Measurements from ENCODE around the gene SMPD1. TPM values are rescaled to one million over a fixed set of nuclear protein-coding genes. Genes with fewer than 3 reads are reported as not detected.

The SMPD1 gene
- 10 to 100 TPM; 12.9 to 16.9 TPM for total RNA-seq

DNA sequence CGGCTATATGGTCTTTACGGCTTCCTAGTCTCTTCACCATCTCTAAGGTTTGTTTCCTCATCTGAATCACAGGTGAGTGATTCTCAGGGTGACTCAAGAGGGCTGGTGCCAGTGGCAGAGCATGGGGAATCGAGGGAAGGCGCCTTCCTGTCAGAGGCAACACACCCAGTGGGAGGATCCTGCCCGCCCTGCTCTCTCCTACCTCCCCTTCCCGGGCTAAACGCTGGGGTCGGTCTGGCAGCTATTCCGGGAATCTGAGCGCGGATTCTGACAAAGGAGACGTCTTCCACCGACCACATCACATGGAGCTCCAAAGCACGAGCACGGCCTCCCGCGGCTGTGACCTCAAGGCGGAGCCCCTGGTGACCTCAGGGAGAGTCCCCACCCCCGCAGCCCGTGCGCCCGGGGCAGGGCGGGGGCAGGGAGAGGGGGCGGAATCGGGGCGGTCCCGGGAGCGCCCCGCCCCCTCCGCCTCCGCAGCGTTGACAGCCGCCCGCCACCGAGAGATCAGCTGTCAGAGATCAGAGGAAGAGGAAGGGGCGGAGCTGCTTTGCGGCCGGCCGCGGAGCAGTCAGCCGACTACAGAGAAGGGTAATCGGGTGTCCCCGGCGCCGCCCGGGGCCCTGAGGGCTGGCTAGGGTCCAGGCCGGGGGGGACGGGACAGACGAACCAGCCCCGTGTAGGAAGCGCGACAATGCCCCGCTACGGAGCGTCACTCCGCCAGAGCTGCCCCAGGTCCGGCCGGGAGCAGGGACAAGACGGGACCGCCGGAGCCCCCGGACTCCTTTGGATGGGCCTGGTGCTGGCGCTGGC is at the start of gene SMPD1:
SMPD1 (plus strand) TSS at position 570 of the 813 bp plus-strand sequence; CDS start at position 695, 125 bp downstream.
- Mint-ChIP-seq H3K36me3 (peaks cover 6% of the 10 kb centered on the region), H3K4me3 (peak within 1 kb of the TSS; percentile 89), H3K27ac (peak within 1 kb of the TSS; percentile 98), H3K4me1 (peaks cover 54% of the 10 kb centered on the region), H3K9me3 (no peaks in the 10 kb centered on the region), H3K27me3 (no peaks in the 10 kb centered on the region)
- peak; percentile 94 for DNase-seq

DNA sequence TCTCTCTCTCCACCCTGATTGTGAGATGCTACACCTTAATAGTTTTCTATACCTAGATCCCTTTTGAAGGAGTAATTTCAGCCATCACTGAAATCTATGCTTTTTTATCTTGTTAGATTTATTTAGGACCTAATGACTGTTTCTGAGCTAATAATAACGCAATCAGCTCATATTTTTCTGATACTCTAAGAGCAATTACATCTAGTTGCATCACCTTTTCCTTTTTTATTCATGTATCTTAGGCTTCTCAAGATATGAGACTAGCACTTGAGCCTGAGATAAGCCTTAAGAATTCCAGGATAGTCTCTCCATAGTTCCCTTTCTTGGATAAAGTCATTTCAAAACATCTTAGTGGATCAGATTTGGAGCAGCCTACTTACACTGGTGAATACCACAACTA is 44.9 kb upstream of the SMPD1 start:
- no peak overlapping the region for H3K27ac Mint-ChIP-seq
- no peaks in the 10 kb centered on the region for H3K36me3 Mint-ChIP-seq
- H3K27me3 Mint-ChIP-seq, result peaks cover 3% of the 10 kb centered on the region
- H3K9me3 Mint-ChIP-seq, result no peaks in the 10 kb centered on the region
- H3K4me3 Mint-ChIP-seq, result no peak overlapping the region
- H3K4me1 Mint-ChIP-seq, result no peaks in the 10 kb centered on the region
- no peak for DNase-seq

GRCh38 chr11:6350043-6350442 is 40.2 kb upstream of the SMPD1 start:
- no peaks in the 10 kb centered on the region for H3K36me3 Mint-ChIP-seq
- no peak for DNase-seq
- no peak overlapping the region for H3K4me3 Mint-ChIP-seq
- no peaks in the 10 kb centered on the region for H3K9me3 Mint-ChIP-seq
- peaks cover 11% of the 10 kb centered on the region for H3K4me1 Mint-ChIP-seq
- H3K27ac Mint-ChIP-seq, result no peak overlapping the region
- peaks cover 3% of the 10 kb centered on the region for H3K27me3 Mint-ChIP-seq

DNA sequence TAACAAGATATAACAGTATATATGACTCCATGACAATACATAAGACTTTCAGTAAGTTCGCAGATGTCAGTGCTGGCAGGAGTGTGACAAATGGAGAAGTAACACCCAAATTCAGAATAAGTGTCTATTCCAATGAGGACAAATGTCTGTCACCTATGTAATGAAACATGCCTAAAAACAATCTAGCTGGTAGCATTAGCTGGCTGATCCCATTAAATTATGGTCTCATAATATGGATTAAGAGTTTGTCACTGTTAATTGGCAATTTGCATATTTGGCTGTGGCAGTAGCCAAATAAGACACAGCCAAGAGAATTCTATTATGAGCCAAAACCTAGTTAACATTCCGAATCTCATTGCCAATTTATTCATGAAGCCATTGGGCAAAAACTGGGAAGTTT is 39.8 kb upstream of the SMPD1 start:
- Mint-ChIP-seq H3K27me3 (peaks cover 3% of the 10 kb centered on the region), H3K36me3 (no peaks in the 10 kb centered on the region), H3K4me1 (peaks cover 11% of the 10 kb centered on the region), H3K4me3 (no peak overlapping the region), H3K27ac (no peak overlapping the region), H3K9me3 (no peaks in the 10 kb centered on the region)
- DNase-seq, result no peak

DNA sequence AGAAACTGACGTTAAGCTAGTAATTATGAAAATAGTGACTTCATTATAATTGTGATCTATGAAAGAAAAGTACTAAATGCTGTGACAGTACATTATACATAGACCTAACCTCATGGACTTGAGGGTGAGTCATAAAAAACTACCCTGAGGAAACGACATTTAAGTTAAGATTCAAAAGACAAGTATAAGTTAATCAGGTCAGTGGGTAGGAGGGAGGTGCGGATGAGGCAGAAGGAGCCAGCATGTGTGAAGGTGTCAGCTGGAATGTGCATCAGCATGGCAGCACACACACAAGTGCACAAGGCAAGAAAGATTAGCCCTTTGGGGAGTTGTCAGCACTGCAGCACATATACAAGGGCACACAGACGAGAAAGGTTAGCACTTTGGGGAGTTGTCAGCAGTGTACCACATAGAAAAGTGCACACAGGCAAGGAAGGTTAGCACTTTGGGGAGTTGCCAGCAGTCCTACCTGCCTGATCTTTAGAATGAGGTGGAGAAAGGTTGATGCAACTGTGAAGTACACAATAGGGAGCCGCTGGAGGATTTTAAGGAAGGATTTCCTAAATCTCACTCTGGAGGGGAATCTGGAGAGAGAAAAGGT is 38.4 kb upstream of the SMPD1 start:
- Mint-ChIP-seq H3K36me3 (no peaks in the 10 kb centered on the region), H3K27me3 (peaks cover 2% of the 10 kb centered on the region), H3K9me3 (no peaks in the 10 kb centered on the region), H3K27ac (no peak overlapping the region), H3K4me1 (peaks cover 11% of the 10 kb centered on the region), H3K4me3 (no peak overlapping the region)
- peak; percentile 16 for DNase-seq

- no peaks in the 10 kb centered on the region for H3K9me3 Mint-ChIP-seq
These were observed 36.8 kb upstream of the SMPD1 start for GRCh38 chr11:6353367-6353987.

GRCh38 chr11:6354651-6355485 is 35.4 kb upstream of the SMPD1 start:
- H3K27ac Mint-ChIP-seq, result no peak overlapping the region
- H3K4me3 Mint-ChIP-seq, result no peak overlapping the region
- peaks cover 19% of the 10 kb centered on the region for H3K4me1 Mint-ChIP-seq
- H3K27me3 Mint-ChIP-seq, result no peaks in the 10 kb centered on the region
- H3K36me3 Mint-ChIP-seq, result no peaks in the 10 kb centered on the region
- DNase-seq, result no peak
- no peaks in the 10 kb centered on the region for H3K9me3 Mint-ChIP-seq

More at GRCh38 chr11:6353367-6353987, 36.8 kb upstream of the SMPD1 start:
- Mint-ChIP-seq H3K27me3 (no peaks in the 10 kb centered on the region), H3K4me3 (no peak overlapping the region), H3K4me1 (peaks cover 19% of the 10 kb centered on the region), H3K27ac (no peak overlapping the region), H3K36me3 (no peaks in the 10 kb centered on the region)
- peak; percentile 50 for DNase-seq

DNA sequence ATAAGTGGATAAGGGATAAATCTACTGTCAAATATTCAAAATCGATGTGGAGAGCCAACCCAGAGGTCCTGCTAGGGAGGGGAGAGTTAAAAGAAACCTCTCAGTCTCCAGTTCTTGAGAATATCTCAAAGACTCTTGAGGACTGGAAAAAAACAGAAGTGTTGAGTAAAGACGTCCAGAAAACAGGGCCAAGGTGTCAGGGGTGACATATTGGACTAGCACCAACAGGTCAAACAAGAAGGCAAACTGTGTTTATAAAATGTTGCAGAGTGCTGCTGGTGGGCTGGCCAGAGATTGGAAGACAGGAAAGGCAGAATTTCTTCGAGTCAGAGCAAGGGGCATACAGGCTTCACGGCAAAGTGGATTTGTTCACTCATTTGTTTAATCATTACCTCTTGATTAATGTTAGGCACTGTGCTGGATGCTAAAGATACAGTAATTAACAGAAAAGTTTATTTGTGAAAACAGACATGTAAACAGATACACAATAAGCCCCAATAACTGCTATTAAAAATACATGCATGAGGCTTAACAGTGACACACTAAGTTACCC is 33.7 kb upstream of the SMPD1 start:
- DNase-seq, result no peak
- Mint-ChIP-seq H3K27ac (no peak overlapping the region), H3K36me3 (no peaks in the 10 kb centered on the region), H3K9me3 (no peaks in the 10 kb centered on the region), H3K27me3 (no peaks in the 10 kb centered on the region), H3K4me3 (no peak overlapping the region), H3K4me1 (peaks cover 19% of the 10 kb centered on the region)

DNA sequence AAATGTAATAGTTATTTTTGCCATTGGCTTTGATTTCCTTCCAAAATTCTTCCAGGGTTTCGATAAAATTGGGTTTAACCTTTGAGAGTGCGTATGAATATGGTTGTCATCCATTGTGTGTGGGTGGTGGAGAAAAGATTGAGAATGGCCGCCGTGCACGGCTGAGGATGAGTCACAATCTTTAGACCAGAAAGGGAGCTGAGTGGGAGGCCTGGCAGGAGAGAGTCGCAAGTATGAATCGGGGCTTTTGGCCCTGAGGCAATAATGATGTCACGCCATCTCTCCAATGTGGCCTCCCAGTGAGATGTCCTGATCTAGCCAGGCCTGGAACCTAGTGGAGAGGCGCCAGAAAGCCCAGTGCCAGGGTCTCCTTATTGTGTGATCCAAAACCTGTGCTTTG is 33.1 kb upstream of the SMPD1 start:
- Mint-ChIP-seq H3K9me3 (no peaks in the 10 kb centered on the region), H3K36me3 (no peaks in the 10 kb centered on the region), H3K4me3 (no peak overlapping the region), H3K27ac (no peak overlapping the region), H3K4me1 (peaks cover 13% of the 10 kb centered on the region), H3K27me3 (no peaks in the 10 kb centered on the region)
- DNase-seq, result peak; percentile 34

GRCh38 chr11:6360183-6360582 is 30.1 kb upstream of the SMPD1 start:
- DNase-seq, result no peak
- Mint-ChIP-seq H3K27ac (no peak overlapping the region), H3K4me3 (no peak overlapping the region), H3K36me3 (no peaks in the 10 kb centered on the region), H3K9me3 (no peaks in the 10 kb centered on the region), H3K27me3 (no peaks in the 10 kb centered on the region), H3K4me1 (peaks cover 8% of the 10 kb centered on the region)

DNA sequence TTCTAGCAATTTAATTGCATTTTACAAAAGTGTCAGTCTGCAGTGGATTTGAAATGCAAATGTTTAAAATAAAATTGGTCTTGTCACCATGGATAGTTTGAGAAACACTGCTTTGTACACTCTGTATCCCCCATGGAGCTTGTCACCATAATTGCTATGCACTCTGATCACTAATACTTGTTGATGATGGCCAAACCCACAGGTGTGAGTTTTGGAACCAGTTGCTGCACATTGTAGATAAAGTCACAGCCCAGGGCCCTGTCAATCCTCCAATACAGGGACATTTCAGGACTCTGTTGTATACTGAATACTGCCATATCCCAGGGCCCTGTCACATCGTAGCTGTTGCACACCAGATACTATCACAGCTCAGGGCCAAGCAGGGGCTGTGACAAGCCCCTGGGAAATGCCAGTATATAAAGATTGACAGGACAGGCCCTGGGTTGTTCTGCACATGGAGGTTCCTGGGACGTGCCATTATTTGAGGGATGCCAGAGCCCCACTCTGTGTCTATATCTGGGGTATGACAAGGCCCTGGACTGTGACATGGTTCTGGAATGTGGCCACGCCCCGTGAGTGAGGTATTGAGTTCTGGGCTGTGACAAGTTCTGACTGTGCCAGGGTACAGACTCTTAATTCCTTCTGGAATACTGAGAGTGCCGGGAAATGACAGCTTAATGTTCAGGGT is 27.9 kb upstream of the SMPD1 start:
- peaks cover 3% of the 10 kb centered on the region for H3K4me1 Mint-ChIP-seq
- no peaks in the 10 kb centered on the region for H3K36me3 Mint-ChIP-seq
- H3K4me3 Mint-ChIP-seq, result no peak overlapping the region
- no peaks in the 10 kb centered on the region for H3K27me3 Mint-ChIP-seq
- H3K9me3 Mint-ChIP-seq, result no peaks in the 10 kb centered on the region
- no peak for DNase-seq
- no peak overlapping the region for H3K27ac Mint-ChIP-seq

- no peaks in the 10 kb centered on the region for H3K27me3 Mint-ChIP-seq
- H3K27ac Mint-ChIP-seq, result no peak overlapping the region
- H3K9me3 Mint-ChIP-seq, result no peaks in the 10 kb centered on the region
- H3K4me3 Mint-ChIP-seq, result no peak overlapping the region
- H3K4me1 Mint-ChIP-seq, result no peaks in the 10 kb centered on the region
- DNase-seq, result peak; percentile 74
- H3K36me3 Mint-ChIP-seq, result no peaks in the 10 kb centered on the region
These were observed 27.2 kb upstream of the SMPD1 start for GRCh38 chr11:6362873-6363678.

- H3K27me3 Mint-ChIP-seq, result no peaks in the 10 kb centered on the region
- H3K27ac Mint-ChIP-seq, result no peak overlapping the region
- no peak for DNase-seq
- H3K4me3 Mint-ChIP-seq, result no peak overlapping the region
- H3K4me1 Mint-ChIP-seq, result no peaks in the 10 kb centered on the region
- no peaks in the 10 kb centered on the region for H3K9me3 Mint-ChIP-seq
- H3K36me3 Mint-ChIP-seq, result no peaks in the 10 kb centered on the region
These were observed 24.6 kb upstream of the SMPD1 start for GRCh38 chr11:6365659-6366058.
